CD4-positive, alpha-beta T cell treated with Interleukin-4 for 4 hours (primary cell): ENCODE measurements around the gene SOX8.
"Not testable (repeated sequence)": the region's sequence is repeated elsewhere in the genome, so short reads cannot be mapped to it uniquely, and the experiment has no call there.

Source experiments
- DNase-seq: peaks from one replicate; pipeline ENCODE4 v3.0.0-alpha.2; 2020

The SOX8 gene

GRCh38 chr16:1010815-1011214 is 29.2 kb downstream of the SOX8 start:
- no peak for DNase-seq

- no peak for DNase-seq
Measured at GRCh38 chr16:1011316-1012082, 29.9 kb downstream of the SOX8 start.

GRCh38 chr16:1012135-1012534 is 30.6 kb downstream of the SOX8 start:
- no peak for DNase-seq

GRCh38 chr16:1012722-1013592 is 31.4 kb downstream of the SOX8 start:
- no peak for DNase-seq

GRCh38 chr16:1013593-1013900 is 32.0 kb downstream of the SOX8 start:
- DNase-seq, result no peak

GRCh38 chr16:1014221-1014620 is 32.7 kb downstream of the SOX8 start:
- no peak for DNase-seq

- DNase-seq, result no peak
Measured at GRCh38 chr16:1014771-1015495, 33.4 kb downstream of the SOX8 start.

GRCh38 chr16:1018447-1019198 is 37.1 kb downstream of the SOX8 start:
- no peak for DNase-seq

GRCh38 chr16:1019231-1020090 is 37.9 kb downstream of the SOX8 start:
- no peak for DNase-seq

- no peak for DNase-seq
Measured at GRCh38 chr16:1020091-1020399, 38.5 kb downstream of the SOX8 start.

GRCh38 chr16:1020591-1020990 is 39.0 kb downstream of the SOX8 start:
- no peak for DNase-seq

- DNase-seq, result no peak
Measured at GRCh38 chr16:1021553-1022160, 40.1 kb downstream of the SOX8 start.

- no peak for DNase-seq
Measured at GRCh38 chr16:1022466-1022865, 40.9 kb downstream of the SOX8 start.

- no peak for DNase-seq
Measured at GRCh38 chr16:1024138-1024537, 42.6 kb downstream of the SOX8 start.

GRCh38 chr16:1025183-1025809 is 43.7 kb downstream of the SOX8 start:
- not testable (repeated sequence) for DNase-seq

GRCh38 chr16:1026057-1026783 is 44.6 kb downstream of the SOX8 start:
- no peak for DNase-seq

GRCh38 chr16:1026784-1027500 is 45.4 kb downstream of the SOX8 start:
- no peak for DNase-seq

- DNase-seq, result no peak
Measured at GRCh38 chr16:1027501-1027815, 45.9 kb downstream of the SOX8 start.

- no peak for DNase-seq
Measured at GRCh38 chr16:1028056-1028455, 46.5 kb downstream of the SOX8 start.
